Mucosa of stomach (tissue), 1 donor: ENCODE data around the gene ESPN.
"Not testable (repeated sequence)": the region's sequence is repeated elsewhere in the genome, so short reads cannot be mapped to it uniquely, and the experiment has no call there.

Experiments used
- H3K27me3 ChIP-seq: one replicate; pipeline ENCODE4 v1.7.0; 2013; ENCODE audit warnings: mild to moderate bottlenecking, low read length; ENCODE audit not compliant: control insufficient read depth, insufficient read depth
- H3K36me3 ChIP-seq: one replicate; pipeline ENCODE4 v1.7.0; 2013; ENCODE audit warnings: low read length; ENCODE audit not compliant: control insufficient read depth, insufficient read depth
- H3K4me1 ChIP-seq: one replicate; pipeline ENCODE4 v1.7.0; 2013; ENCODE audit warnings: mild to moderate bottlenecking, low read length; ENCODE audit not compliant: control insufficient read depth, insufficient read depth
- H3K4me3 ChIP-seq: one replicate; pipeline ENCODE4 v1.7.0; 2013; ENCODE audit warnings: low read length
- H3K9ac ChIP-seq: one replicate; pipeline ENCODE4 v1.7.0; 2013; ENCODE audit warnings: mild to moderate bottlenecking, low read length, moderate library complexity
- H3K9me3 ChIP-seq: one replicate; pipeline ENCODE4 v1.7.0; 2013; ENCODE audit warnings: mild to moderate bottlenecking, low read length, moderate library complexity; ENCODE audit not compliant: control insufficient read depth
- donor health status: Pancreatic carcinoma.

The ESPN gene

GRCh38 chr1:6447818-6448748 lies 23.5 kb downstream of the ESPN start:
- peaks cover 40% of the 10 kb centered on the region for H3K4me1 ChIP-seq
- H3K9ac ChIP-seq = no peak overlapping the region
- H3K27me3 ChIP-seq = peaks cover 48% of the 10 kb centered on the region
- H3K36me3 ChIP-seq = no peaks in the 10 kb centered on the region
- H3K4me3 ChIP-seq = no peak overlapping the region
- H3K9me3 ChIP-seq = no peaks in the 10 kb centered on the region

- Histone ChIP-seq H3K27me3 (peaks cover 53% of the 10 kb centered on the region), H3K36me3 (no peaks in the 10 kb centered on the region), H3K9ac (no peak overlapping the region), H3K4me3 (no peak overlapping the region), H3K4me1 (peaks cover 40% of the 10 kb centered on the region), H3K9me3 (no peaks in the 10 kb centered on the region)
These were observed 24.4 kb downstream of the ESPN start for GRCh38 chr1:6448749-6449631.

- Histone ChIP-seq H3K9ac (no peak overlapping the region), H3K4me1 (peaks cover 40% of the 10 kb centered on the region), H3K27me3 (peaks cover 62% of the 10 kb centered on the region), H3K36me3 (no peaks in the 10 kb centered on the region), H3K9me3 (no peaks in the 10 kb centered on the region), H3K4me3 (no peak overlapping the region)
These were observed 25.5 kb downstream of the ESPN start for GRCh38 chr1:6450005-6450450.

- H3K4me1 ChIP-seq = peaks cover 36% of the 10 kb centered on the region
These were observed 25.9 kb downstream of the ESPN start for GRCh38 chr1:6450486-6450885.

GRCh38 chr1:6450943-6451373 lies 26.4 kb downstream of the ESPN start:
- no peak overlapping the region for H3K4me3 ChIP-seq
- H3K27me3 ChIP-seq = peaks cover 67% of the 10 kb centered on the region
- H3K36me3 ChIP-seq = no peaks in the 10 kb centered on the region

More at GRCh38 chr1:6450486-6450885, 25.9 kb downstream of the ESPN start:
- H3K36me3 ChIP-seq, H3K9me3 ChIP-seq, H3K4me3 ChIP-seq: not testable (repeated sequence)
- Histone ChIP-seq H3K27me3 (peaks cover 67% of the 10 kb centered on the region), H3K9ac (peak overlapping the region; percentile 8)

GRCh38 chr1:6453895-6454855 lies 29.6 kb downstream of the ESPN start:
- not testable (repeated sequence) for H3K9ac ChIP-seq, H3K9me3 ChIP-seq, H3K36me3 ChIP-seq, H3K4me3 ChIP-seq
- Histone ChIP-seq H3K27me3 (peaks cover 51% of the 10 kb centered on the region), H3K4me1 (peaks cover 26% of the 10 kb centered on the region)

More at GRCh38 chr1:6450943-6451373, 26.4 kb downstream of the ESPN start:
- Histone ChIP-seq H3K9ac (peak overlapping the region; percentile 8), H3K9me3 (no peaks in the 10 kb centered on the region), H3K4me1 (peaks cover 36% of the 10 kb centered on the region)

GRCh38 chr1:6454856-6455751 lies 30.5 kb downstream of the ESPN start:
- no peak overlapping the region for H3K9ac ChIP-seq
- H3K36me3 ChIP-seq = no peaks in the 10 kb centered on the region
- no peak overlapping the region for H3K4me3 ChIP-seq
- H3K4me1 ChIP-seq = peaks cover 17% of the 10 kb centered on the region
- no peaks in the 10 kb centered on the region for H3K9me3 ChIP-seq
- H3K27me3 ChIP-seq = peaks cover 52% of the 10 kb centered on the region

GRCh38 chr1:6455752-6456520 lies 31.4 kb downstream of the ESPN start:
- peaks cover 57% of the 10 kb centered on the region for H3K27me3 ChIP-seq
- H3K9ac ChIP-seq, H3K9me3 ChIP-seq, H3K4me3 ChIP-seq, H3K36me3 ChIP-seq: not testable (repeated sequence)
- peaks cover 11% of the 10 kb centered on the region for H3K4me1 ChIP-seq

- Histone ChIP-seq H3K9ac (no peak overlapping the region), H3K36me3 (no peaks in the 10 kb centered on the region), H3K4me3 (no peak overlapping the region), H3K27me3 (peaks cover 58% of the 10 kb centered on the region), H3K9me3 (no peaks in the 10 kb centered on the region), H3K4me1 (peaks cover 6% of the 10 kb centered on the region)
These were observed 32.4 kb downstream of the ESPN start for GRCh38 chr1:6456800-6457466.

GRCh38 chr1:6459850-6460265 lies 35.3 kb downstream of the ESPN start:
- Histone ChIP-seq H3K36me3 (no peaks in the 10 kb centered on the region), H3K9ac (peak overlapping the region; percentile 2), H3K4me1 (peaks cover 10% of the 10 kb centered on the region), H3K27me3 (peaks cover 43% of the 10 kb centered on the region), H3K9me3 (no peaks in the 10 kb centered on the region), H3K4me3 (no peak overlapping the region)
